Activated CD8-positive, alpha-beta T cell treated with anti-CD3 and anti-CD28 coated beads for 36 hours (primary cell): ENCODE data around the gene SEMA7A. TPM values are rescaled to one million over a fixed set of nuclear protein-coding genes. Genes with fewer than 3 reads are reported as not detected.

Experiments
- ATAC-seq: fragments of 200-7000 bp; cut with Tn5 transposase; one replicate; pipeline ENCODE4 v1.10.0; 2021; ENCODE audit warnings: mild to moderate bottlenecking, moderate library complexity
- CTCF ChIA-PET: fragments of 350-600 bp; sonication (Branson Sonifier 250); formaldehyde crosslinking; loops from one replicate; lab custom pipeline; 2021; ENCODE audit warnings: antibody characterized with exemption; lab: Charles Lee
- POLR2A ChIA-PET: fragments of 350-600 bp; sonication (Branson Sonifier 250); formaldehyde crosslinking; loops from one replicate; lab custom pipeline; 2021; ENCODE audit warnings: antibody characterized with exemption; lab: Charles Lee
- DNase-seq: peaks from one replicate; pipeline ENCODE4 v3.0.0-alpha.2; 2020
- H3K27ac Mint-ChIP-seq: one replicate; pipeline ENCODE4 v1.8.0; 2021; ENCODE audit warnings: mild to moderate bottlenecking, mixed read lengths
- H3K27me3 Mint-ChIP-seq: one replicate; pipeline ENCODE4 v1.8.0; 2021; ENCODE audit warnings: mixed read lengths
- H3K36me3 Mint-ChIP-seq: one replicate; pipeline ENCODE4 v1.8.0; 2021; ENCODE audit warnings: low read depth, mixed read lengths
- H3K4me1 Mint-ChIP-seq: one replicate; pipeline ENCODE4 v1.8.0; 2021; ENCODE audit warnings: low read depth, mixed read lengths
- H3K4me3 Mint-ChIP-seq: one replicate; pipeline ENCODE4 v1.8.0; 2021; ENCODE audit warnings: mild to moderate bottlenecking, moderate library complexity, mixed read lengths
- H3K9me3 Mint-ChIP-seq: one replicate; pipeline ENCODE4 v1.8.0; 2021; ENCODE audit warnings: mixed read lengths
- CTCF ChIP-seq: fragments of 200-600 bp; IDR thresholded peaks from one replicate; pipeline ENCODE4 v1.8.0; 2022; ENCODE audit warnings: antibody characterized with exemption, mild to moderate bottlenecking
- intact Hi-C: fragments of 100-400 bp; cut with micrococcal nuclease; formaldehyde crosslinking; loops from one replicate; pipeline ENCODE4 v1.10.0; 2022
- total RNA-seq, 2 experiments: library from RNA; stranded (reverse); gene quantifications; one replicate each; pipeline ENCODE4 v1.2.3, GENCODE V29; 2021

The SEMA7A gene
- total RNA-seq, 2 experiments from 2014 or later = 62.4 TPM

- intact Hi-C loops = no loop called here
- no peak for TF ChIP-seq CTCF
- Mint-ChIP-seq H3K4me3 (no peak overlapping the region), H3K9me3 (no peaks in the 10 kb centered on the region), H3K27me3 (no peaks in the 10 kb centered on the region), H3K4me1 (peaks cover 33% of the 10 kb centered on the region), H3K27ac (no peak overlapping the region), H3K36me3 (peaks cover 56% of the 10 kb centered on the region)
- ATAC-seq = no peak
- no peak for DNase-seq
- CTCF ChIA-PET = interaction anchor here (1.1 to 38.4 kb wide), 3 partner anchors 13 to 73 kb away, joined by 4 to 840 read pairs (median 11); no protein-coding TSS in a partner anchor
- POLR2A ChIA-PET = interaction anchor here (1.0 to 1.8 kb wide), 3 partner anchors 9 to 16 kb away, joined by 4 to 9 read pairs (median 5); partner anchors contain the start of gene UBL7
These were observed 18.4 kb upstream of the SEMA7A start for GRCh38 chr15:74451861-74452835.

GRCh38 chr15:74451322-74451721, 17.6 kb upstream of the SEMA7A start:
- ChIA-PET POLR2A (interaction anchor here (1.0 to 1.6 kb wide), 3 partner anchors 10 to 16 kb away, joined by 4 to 6 read pairs (median 5); partner anchors contain the start of gene UBL7), CTCF (interaction anchor here (1.1 to 38.4 kb wide), 3 partner anchors 12 to 72 kb away, joined by 4 to 840 read pairs (median 11); no protein-coding TSS in a partner anchor)
- peaks cover 54% of the 10 kb centered on the region for H3K36me3 Mint-ChIP-seq
- no peak overlapping the region for H3K4me3 Mint-ChIP-seq
- peaks cover 32% of the 10 kb centered on the region for H3K4me1 Mint-ChIP-seq
- no peak for DNase-seq
- no peaks in the 10 kb centered on the region for H3K27me3 Mint-ChIP-seq
- H3K9me3 Mint-ChIP-seq = no peaks in the 10 kb centered on the region
- intact Hi-C loops = no loop called here
- TF ChIP-seq CTCF = no peak
- ATAC-seq = no peak
- no peak overlapping the region for H3K27ac Mint-ChIP-seq

GRCh38 chr15:74449643-74450205, 16.0 kb upstream of the SEMA7A start:
- H3K27ac Mint-ChIP-seq = no peak overlapping the region
- ATAC-seq (no peak), DNase-seq (no peak)
- no peak for TF ChIP-seq CTCF
- H3K27me3 Mint-ChIP-seq = no peaks in the 10 kb centered on the region
- H3K4me1 Mint-ChIP-seq = peaks cover 21% of the 10 kb centered on the region
- CTCF ChIA-PET = interaction anchor here (0.6 to 38.4 kb wide), 5 partner anchors 10 to 320 kb away, joined by 3 to 840 read pairs (median 12); no protein-coding TSS in a partner anchor
- H3K4me3 Mint-ChIP-seq = no peak overlapping the region
- POLR2A ChIA-PET = interaction anchor here (0.6 to 1.6 kb wide), 7 partner anchors 10 to 247 kb away, joined by 3 to 6 read pairs (median 3); partner anchors contain the start of genes STRA6 and UBL7
- intact Hi-C loops = no loop called here
- H3K9me3 Mint-ChIP-seq = no peaks in the 10 kb centered on the region
- H3K36me3 Mint-ChIP-seq = peaks cover 42% of the 10 kb centered on the region

GRCh38 chr15:74449095-74449494, 15.3 kb upstream of the SEMA7A start:
- ChIA-PET POLR2A (interaction anchor here (0.6 to 1.6 kb wide), 6 partner anchors 9 to 166 kb away, joined by 3 to 4 read pairs (median 3); partner anchors contain the start of genes ARID3B and CLK3), CTCF (interaction anchor here (0.6 to 38.4 kb wide), 4 partner anchors 10 to 321 kb away, joined by 3 to 840 read pairs (median 14); no protein-coding TSS in a partner anchor)
- H3K36me3 Mint-ChIP-seq = peaks cover 35% of the 10 kb centered on the region
- intact Hi-C loops = no loop called here
- H3K27me3 Mint-ChIP-seq = no peaks in the 10 kb centered on the region
- DNase-seq = no peak
- ATAC-seq = no peak
- H3K9me3 Mint-ChIP-seq = no peaks in the 10 kb centered on the region
- H3K4me3 Mint-ChIP-seq = no peak overlapping the region
- H3K4me1 Mint-ChIP-seq = peaks cover 15% of the 10 kb centered on the region
- H3K27ac Mint-ChIP-seq = no peak overlapping the region
- no peak for TF ChIP-seq CTCF
